ENCODE results near the gene CD248.

The CD248 gene

DNA sequence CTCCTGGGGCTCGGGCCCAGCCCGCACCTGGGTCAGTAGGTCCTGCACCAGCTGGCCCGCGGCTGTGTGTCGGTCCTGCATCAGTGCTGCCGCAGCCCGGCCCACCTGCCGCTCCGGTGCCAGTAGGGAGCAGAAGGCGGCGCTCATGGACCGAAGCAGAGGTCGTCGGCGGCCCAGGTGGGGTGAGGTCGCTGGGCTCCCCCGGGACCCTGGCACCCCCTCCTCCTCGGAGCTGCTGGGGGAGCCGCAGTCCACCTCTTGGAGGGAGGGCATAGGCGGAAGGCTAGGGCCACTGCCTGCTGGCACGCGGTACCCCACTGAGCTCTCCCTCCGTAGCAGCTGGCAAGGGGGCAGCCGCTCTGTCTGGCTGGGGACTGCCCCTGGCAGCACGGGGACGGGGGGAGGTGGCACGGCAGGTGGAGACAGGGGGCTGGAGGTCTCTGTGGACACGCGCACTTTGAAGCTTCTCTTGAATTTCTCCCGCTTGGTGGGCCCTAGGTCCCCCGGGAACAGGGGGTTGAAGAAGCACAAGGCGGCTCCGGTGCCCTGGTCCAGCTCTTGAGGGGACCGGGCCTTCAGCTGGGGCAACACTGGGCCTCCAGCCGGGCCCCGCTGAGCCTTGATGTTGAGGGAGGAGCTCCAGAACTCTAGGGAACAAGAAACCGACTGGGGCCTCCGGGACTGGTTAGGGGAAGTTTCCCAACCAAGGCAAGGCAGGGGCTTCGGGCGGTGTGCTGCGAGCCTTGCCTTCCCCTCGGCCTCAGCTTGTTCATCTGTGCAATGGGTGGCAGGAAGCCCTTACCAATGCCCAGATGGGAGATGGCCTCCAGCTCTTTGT is 18.0 kb upstream of the CD248 start:
- Histone ChIP-seq H3K4me1 (ENCODE audit: control insufficient read depth in 1 of 2, insufficient read depth in 2 of 2, low read length in 2 of 2) (peaks cover 19% of the 10 kb centered on the region in 2 donors), H3K4me3 (ENCODE audit: low read depth in 1 of 2, low read length in 2 of 2) (peak overlapping the region; percentile 78 to 82), H3K9me3 (ENCODE audit: control insufficient read depth in 1 of 2, low read length in 2 of 2) (no peaks in the 10 kb centered on the region), H3K9ac (ENCODE audit: low read depth in 1 of 2, low read length in 2 of 2) (peak overlapping the region; percentile 57 to 75), H3K27ac (ENCODE audit: low read depth, low read length) (no peak overlapping the region), H3K27me3 (ENCODE audit: control insufficient read depth in 1 of 2, insufficient read depth in 2 of 2, low read length in 2 of 2) (no peaks in the 10 kb centered on the region), H3K36me3 (ENCODE audit: control insufficient read depth in 1 of 2, insufficient read depth in 2 of 2, low read length in 2 of 2) (peaks cover 9 to 39% of the 10 kb centered on the region in 2 donors)

DNA sequence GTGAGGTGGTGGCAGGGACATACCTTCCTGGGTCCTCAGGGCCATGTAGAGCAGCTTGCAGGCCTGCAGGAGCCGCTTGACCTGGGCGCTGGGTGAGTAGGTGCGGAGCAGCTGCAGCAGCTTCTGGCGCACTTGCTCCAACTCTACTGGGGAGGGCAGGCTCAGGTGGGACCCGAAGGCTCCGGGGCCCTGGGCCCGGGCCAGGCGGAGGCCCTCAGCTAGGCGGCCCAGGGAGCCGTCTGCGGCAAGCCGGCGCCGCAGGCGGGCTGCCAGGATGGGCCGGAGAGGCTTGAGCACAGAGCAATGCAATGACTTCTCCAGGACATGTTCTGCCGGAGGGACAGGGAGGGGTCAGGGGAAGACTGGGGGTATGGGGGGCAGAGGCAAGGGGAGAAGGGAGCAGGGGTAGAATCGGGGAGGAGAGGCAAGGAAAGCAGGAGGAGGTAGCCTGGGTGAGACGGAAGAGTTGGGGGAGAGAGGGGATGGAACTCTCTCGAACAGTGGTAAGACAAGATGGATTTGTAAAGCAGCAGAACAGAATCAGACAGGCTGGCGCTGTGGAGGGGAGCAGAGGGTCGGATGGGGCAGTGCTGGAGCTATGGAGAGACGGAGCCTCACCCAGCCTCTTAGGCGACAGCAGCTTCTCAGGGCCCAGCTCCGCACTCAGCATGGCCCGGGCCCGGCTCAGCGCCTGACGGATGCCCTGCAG is 17.2 kb upstream of the CD248 start:
- H3K36me3 ChIP-seq (ENCODE audit: control insufficient read depth in 1 of 2, insufficient read depth in 2 of 2, low read length in 2 of 2) = peaks cover 4 to 31% of the 10 kb centered on the region in 2 donors
- H3K9me3 ChIP-seq (ENCODE audit: control insufficient read depth in 1 of 2, low read length in 2 of 2) = no peaks in the 10 kb centered on the region
- H3K9ac ChIP-seq (ENCODE audit: low read depth in 1 of 2, low read length in 2 of 2) = no peak overlapping the region
- no peak overlapping the region for H3K4me3 ChIP-seq (ENCODE audit: low read depth in 1 of 2, low read length in 2 of 2)
- no peaks in the 10 kb centered on the region for H3K27me3 ChIP-seq (ENCODE audit: control insufficient read depth in 1 of 2, insufficient read depth in 2 of 2, low read length in 2 of 2)
- peaks cover 19% of the 10 kb centered on the region in 2 donors for H3K4me1 ChIP-seq (ENCODE audit: control insufficient read depth in 1 of 2, insufficient read depth in 2 of 2, low read length in 2 of 2)
- no peak overlapping the region for H3K27ac ChIP-seq (ENCODE audit: low read depth, low read length)

- Histone ChIP-seq H3K27me3 (ENCODE audit: control insufficient read depth in 1 of 2, insufficient read depth in 2 of 2, low read length in 2 of 2) (no peaks in the 10 kb centered on the region), H3K4me1 (ENCODE audit: control insufficient read depth in 1 of 2, insufficient read depth in 2 of 2, low read length in 2 of 2) (peaks cover 24% of the 10 kb centered on the region in 2 donors), H3K9ac (ENCODE audit: low read depth in 1 of 2, low read length in 2 of 2) (no peak overlapping the region), H3K9me3 (ENCODE audit: control insufficient read depth in 1 of 2, low read length in 2 of 2) (no peaks in the 10 kb centered on the region), H3K27ac (ENCODE audit: low read depth, low read length) (no peak overlapping the region), H3K4me3 (ENCODE audit: low read depth in 1 of 2, low read length in 2 of 2) (no peak overlapping the region), H3K36me3 (ENCODE audit: control insufficient read depth in 1 of 2, insufficient read depth in 2 of 2, low read length in 2 of 2) (peaks cover 0 to 24% of the 10 kb centered on the region in 2 donors)
Measured at GRCh38 chr11:66333220-66333877, 16.5 kb upstream of the CD248 start.

DNA sequence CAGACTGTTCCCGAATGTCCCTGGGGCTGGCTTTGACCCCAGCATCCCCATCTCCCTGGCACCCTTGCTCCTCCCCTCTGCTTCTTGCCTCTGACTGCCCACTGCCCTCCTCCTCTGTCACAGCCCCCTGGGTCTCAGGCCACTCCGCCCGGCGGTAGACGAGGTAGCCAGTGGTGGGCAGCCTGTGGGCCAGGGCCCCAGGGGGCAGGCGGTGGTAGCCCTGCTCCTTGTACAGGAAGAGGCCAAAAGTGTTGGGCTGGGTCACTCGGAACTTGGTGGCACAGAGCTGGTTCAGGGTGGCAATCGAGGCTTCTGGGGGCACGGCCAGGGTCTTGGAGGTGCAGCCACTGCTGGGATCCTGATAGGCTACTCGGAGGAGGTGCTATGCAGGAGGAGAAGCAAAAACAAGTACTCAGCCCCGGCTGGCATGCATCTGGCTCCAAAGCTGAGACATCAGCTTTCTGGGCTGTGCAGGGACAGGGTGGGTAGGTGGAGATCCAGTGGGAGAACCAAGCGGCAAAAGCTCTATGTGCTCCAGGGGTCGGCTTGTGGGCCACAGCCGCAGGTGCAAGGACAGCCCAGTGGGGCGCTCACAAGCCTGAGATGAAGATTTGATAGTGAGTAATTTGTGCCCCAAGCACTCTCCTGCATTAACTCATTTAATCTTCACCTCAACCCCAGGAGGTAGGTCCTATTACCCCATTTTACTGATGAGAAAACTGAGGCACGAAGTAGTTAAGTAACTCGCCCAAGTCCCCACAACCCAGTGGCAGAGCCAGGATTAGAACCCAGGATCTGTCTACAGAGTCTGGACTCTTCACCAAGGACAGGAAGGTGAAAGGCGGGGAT is 15.8 kb upstream of the CD248 start:
- H3K9ac ChIP-seq (ENCODE audit: low read depth in 1 of 2, low read length in 2 of 2) = no peak overlapping the region
- no peak overlapping the region for H3K27ac ChIP-seq (ENCODE audit: low read depth, low read length)
- no peaks in the 10 kb centered on the region for H3K9me3 ChIP-seq (ENCODE audit: control insufficient read depth in 1 of 2, low read length in 2 of 2)
- peaks cover 0 to 20% of the 10 kb centered on the region in 2 donors for H3K36me3 ChIP-seq (ENCODE audit: control insufficient read depth in 1 of 2, insufficient read depth in 2 of 2, low read length in 2 of 2)
- peaks cover 29 to 31% of the 10 kb centered on the region in 2 donors for H3K4me1 ChIP-seq (ENCODE audit: control insufficient read depth in 1 of 2, insufficient read depth in 2 of 2, low read length in 2 of 2)
- no peak overlapping the region for H3K4me3 ChIP-seq (ENCODE audit: low read depth in 1 of 2, low read length in 2 of 2)
- no peaks in the 10 kb centered on the region for H3K27me3 ChIP-seq (ENCODE audit: control insufficient read depth in 1 of 2, insufficient read depth in 2 of 2, low read length in 2 of 2)

GRCh38 chr11:66331542-66332370 is 14.9 kb upstream of the CD248 start:
- Histone ChIP-seq H3K4me3 (ENCODE audit: low read depth in 1 of 2, low read length in 2 of 2) (no peak overlapping the region), H3K9ac (ENCODE audit: low read depth in 1 of 2, low read length in 2 of 2) (no peak overlapping the region), H3K4me1 (ENCODE audit: control insufficient read depth in 1 of 2, insufficient read depth in 2 of 2, low read length in 2 of 2) (peaks cover 24 to 32% of the 10 kb centered on the region in 2 donors), H3K27me3 (ENCODE audit: control insufficient read depth in 1 of 2, insufficient read depth in 2 of 2, low read length in 2 of 2) (no peaks in the 10 kb centered on the region), H3K9me3 (ENCODE audit: control insufficient read depth in 1 of 2, low read length in 2 of 2) (no peaks in the 10 kb centered on the region), H3K36me3 (ENCODE audit: control insufficient read depth in 1 of 2, insufficient read depth in 2 of 2, low read length in 2 of 2) (peaks cover 0 to 16% of the 10 kb centered on the region in 2 donors), H3K27ac (ENCODE audit: low read depth, low read length) (no peak overlapping the region)

- Histone ChIP-seq H3K4me1 (ENCODE audit: control insufficient read depth in 1 of 2, insufficient read depth in 2 of 2, low read length in 2 of 2) (peaks cover 18 to 23% of the 10 kb centered on the region in 2 donors), H3K4me3 (ENCODE audit: low read depth in 1 of 2, low read length in 2 of 2) (no peak overlapping the region), H3K27me3 (ENCODE audit: control insufficient read depth in 1 of 2, insufficient read depth in 2 of 2, low read length in 2 of 2) (no peaks in the 10 kb centered on the region)
Measured at GRCh38 chr11:66330931-66331330, 14.1 kb upstream of the CD248 start.

GRCh38 chr11:66329165-66329673 is 12.4 kb upstream of the CD248 start:
- Histone ChIP-seq H3K4me1 (ENCODE audit: control insufficient read depth in 1 of 2, insufficient read depth in 2 of 2, low read length in 2 of 2) (peaks cover 10 to 15% of the 10 kb centered on the region in 2 donors), H3K9ac (ENCODE audit: low read depth in 1 of 2, low read length in 2 of 2) (no peak overlapping the region), H3K27ac (ENCODE audit: low read depth, low read length) (no peak overlapping the region), H3K4me3 (ENCODE audit: low read depth in 1 of 2, low read length in 2 of 2) (no peak overlapping the region), H3K9me3 (ENCODE audit: control insufficient read depth in 1 of 2, low read length in 2 of 2) (no peaks in the 10 kb centered on the region), H3K36me3 (ENCODE audit: control insufficient read depth in 1 of 2, insufficient read depth in 2 of 2, low read length in 2 of 2) (peaks cover 0 to 16% of the 10 kb centered on the region in 2 donors), H3K27me3 (ENCODE audit: control insufficient read depth in 1 of 2, insufficient read depth in 2 of 2, low read length in 2 of 2) (no peaks in the 10 kb centered on the region)

More at GRCh38 chr11:66330931-66331330, 14.1 kb upstream of the CD248 start:
- Histone ChIP-seq H3K36me3 (ENCODE audit: control insufficient read depth in 1 of 2, insufficient read depth in 2 of 2, low read length in 2 of 2) (peaks cover 0 to 16% of the 10 kb centered on the region in 2 donors), H3K9me3 (ENCODE audit: control insufficient read depth in 1 of 2, low read length in 2 of 2) (no peaks in the 10 kb centered on the region), H3K27ac (ENCODE audit: low read depth, low read length) (no peak overlapping the region), H3K9ac (ENCODE audit: low read depth in 1 of 2, low read length in 2 of 2) (no peak overlapping the region)

DNA sequence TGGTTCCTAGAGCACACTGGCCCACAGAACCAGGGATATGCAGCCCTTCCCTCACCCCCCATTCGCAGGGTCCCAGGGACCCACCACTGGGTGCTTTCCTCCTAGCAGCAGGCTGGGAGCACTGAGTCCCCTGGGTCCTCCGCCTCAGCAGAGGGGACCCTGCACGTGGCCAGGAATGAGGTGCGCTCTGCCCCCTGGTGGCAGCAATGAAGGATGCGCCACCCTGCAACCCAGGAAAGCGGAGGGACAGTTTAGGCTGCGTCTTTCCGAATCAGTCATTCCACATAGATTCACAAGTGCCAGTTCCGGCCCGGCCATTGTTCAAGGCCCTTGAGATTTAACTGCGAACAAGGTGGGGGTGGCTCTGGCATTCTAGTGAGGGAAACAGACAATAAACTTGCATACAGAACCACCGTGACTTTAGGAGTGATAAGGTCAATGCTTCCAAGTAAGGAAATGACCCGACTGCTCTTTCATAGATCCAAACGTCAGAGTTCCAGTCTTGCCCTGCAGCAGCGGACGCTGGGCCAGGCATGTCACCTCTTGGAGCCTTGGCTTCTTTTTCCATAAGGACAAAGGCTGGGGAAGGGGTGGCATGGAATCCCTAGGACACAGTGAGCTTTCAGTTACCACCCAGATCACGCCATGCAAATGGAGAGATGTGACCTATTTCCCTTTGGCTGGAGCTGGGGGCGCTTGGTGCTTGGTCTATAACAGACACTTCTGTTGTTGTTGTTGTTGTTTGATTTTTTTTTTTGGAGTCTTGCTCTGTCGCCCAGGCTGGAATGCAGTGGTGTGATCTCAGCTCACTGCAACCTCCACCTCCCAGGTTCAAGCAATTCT is 11.7 kb upstream of the CD248 start:
- H3K9ac ChIP-seq (ENCODE audit: low read depth in 1 of 2, low read length in 2 of 2) = peak overlapping the region in 1 of 2 donors; percentile 22
- H3K27ac ChIP-seq (ENCODE audit: low read depth, low read length) = no peak overlapping the region
- peak overlapping the region; percentile 44 to 53 for H3K4me3 ChIP-seq (ENCODE audit: low read depth in 1 of 2, low read length in 2 of 2)
- H3K4me1 ChIP-seq (ENCODE audit: control insufficient read depth in 1 of 2, insufficient read depth in 2 of 2, low read length in 2 of 2) = peaks cover 10 to 15% of the 10 kb centered on the region in 2 donors
- no peaks in the 10 kb centered on the region for H3K9me3 ChIP-seq (ENCODE audit: control insufficient read depth in 1 of 2, low read length in 2 of 2)
- peaks cover 0 to 14% of the 10 kb centered on the region in 2 donors for H3K36me3 ChIP-seq (ENCODE audit: control insufficient read depth in 1 of 2, insufficient read depth in 2 of 2, low read length in 2 of 2)
- no peaks in the 10 kb centered on the region for H3K27me3 ChIP-seq (ENCODE audit: control insufficient read depth in 1 of 2, insufficient read depth in 2 of 2, low read length in 2 of 2)

All from duodenal mucosa (tissue), 2 donors.